Coronary artery (tissue), 2 donors: ENCODE measurements around the gene KIAA1191.

Source experiments
- DNase-seq: peaks from one replicate; pipeline ENCODE4 v3.0.0-alpha.2; 2017; ENCODE audit warnings: low spot score
- H3K27ac ChIP-seq, 2 donors: fragments of 200-600 bp; sonication (generic); one replicate each; pipeline ENCODE4 v1.5.1; 2016 to 2019
- H3K4me3 ChIP-seq: fragments of 200-600 bp; sonication (generic); 2 replicates; pipeline ENCODE4 v1.5.1; 2016; ENCODE audit warnings: mild to moderate bottlenecking, moderate library complexity
- CTCF ChIP-seq: fragments of 200-600 bp; sonication (generic); IDR thresholded peaks from one replicate; pipeline ENCODE4 v1.5.1; 2019; ENCODE audit warnings: antibody characterized with exemption

Gene KIAA1191

GRCh38 chr5:176388444-176389134, 27.0 kb upstream of the KIAA1191 start, which contains the start of the genes HIGD2A and NOP16:
Gene HIGD2A, plus strand, starts transcription at chr5:176388751. Its CDS starts 69 bp downstream, at chr5:176388820.
Gene NOP16, minus strand, starts transcription at chr5:176388598. Its CDS starts 59 bp downstream, at chr5:176388539.
- peak; percentile 98 for DNase-seq
- peak within 1 kb of the TSS; percentile 95 for H3K4me3 ChIP-seq
- TF ChIP-seq CTCF = no peak
- H3K27ac ChIP-seq = peak within 1 kb of the TSS; percentile 91 to 95

GRCh38 chr5:176388003-176388443, 26.5 kb upstream of the KIAA1191 start:
- DNase-seq = no peak
- H3K4me3 ChIP-seq = peak overlapping the region; percentile 95
- H3K27ac ChIP-seq = peak overlapping the region in 1 of 2 donors; percentile 95
- TF ChIP-seq CTCF = no peak

- TF ChIP-seq CTCF = no peak
- Histone ChIP-seq H3K27ac (no peak overlapping the region), H3K4me3 (peak overlapping the region; percentile 95)
- no peak for DNase-seq
These were observed 25.9 kb upstream of the KIAA1191 start for GRCh38 chr5:176387384-176387925.

DNA sequence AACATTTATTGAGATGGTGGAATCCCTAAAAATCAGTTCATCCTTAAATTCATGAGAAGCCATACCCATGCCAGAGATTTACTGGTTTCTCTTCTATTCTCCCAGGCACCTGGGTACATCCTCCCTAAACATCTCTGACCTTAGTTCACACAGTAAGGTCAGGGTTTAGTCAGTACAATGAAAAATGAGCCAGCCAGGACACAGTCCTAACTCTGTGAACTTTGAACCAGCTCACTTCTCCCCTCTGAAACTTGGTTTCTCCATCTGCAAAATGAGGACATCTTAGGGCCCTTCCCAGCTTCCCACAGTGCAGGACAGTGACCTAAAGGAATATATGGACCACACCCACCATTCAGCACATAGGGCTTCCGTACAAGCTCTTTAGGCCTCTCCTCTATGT, 24.9 kb upstream of the KIAA1191 start:
- no peak for TF ChIP-seq CTCF
- H3K4me3 ChIP-seq = no peak overlapping the region
- H3K27ac ChIP-seq = no peak overlapping the region
- no peak for DNase-seq

- no peak for DNase-seq
- no peak for TF ChIP-seq CTCF
- Histone ChIP-seq H3K4me3 (no peak overlapping the region), H3K27ac (no peak overlapping the region)
These were observed 23.4 kb upstream of the KIAA1191 start for GRCh38 chr5:176384991-176385390.

DNA sequence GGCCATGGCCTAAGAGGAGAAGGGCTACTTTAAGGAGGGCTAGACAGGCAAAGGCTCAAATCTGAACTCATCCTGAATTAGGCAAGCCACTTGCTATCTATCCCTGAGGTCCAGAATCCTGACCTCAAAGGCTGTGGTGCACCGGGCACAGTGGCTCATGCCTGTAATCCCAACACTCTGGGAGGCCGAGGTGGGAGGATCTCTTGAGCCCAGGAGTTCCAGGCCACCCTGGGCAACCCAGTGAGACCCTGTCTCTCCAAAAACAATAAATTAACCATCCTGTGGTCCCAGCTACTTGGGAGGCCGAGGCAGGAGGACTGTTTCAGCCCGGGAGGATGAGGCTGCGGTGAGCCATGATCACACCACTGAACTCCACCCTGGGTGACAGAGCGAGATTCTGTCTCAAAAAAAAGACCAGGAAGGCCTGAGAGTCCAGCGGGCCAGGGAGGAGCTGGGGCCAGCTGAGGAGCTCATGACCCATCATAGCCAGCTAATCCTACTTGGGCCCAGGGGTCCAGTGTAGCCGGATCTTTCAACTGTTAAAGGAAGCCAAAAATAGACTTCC, 22.9 kb upstream of the KIAA1191 start:
- Histone ChIP-seq H3K27ac (no peak overlapping the region), H3K4me3 (no peak overlapping the region)
- no peak for DNase-seq
- TF ChIP-seq CTCF = no peak
